ENCODE data around the gene NOS3. TPM values are rescaled to one million over a fixed set of nuclear protein-coding genes. Genes with fewer than 3 reads are reported as not detected.
A peak's percentile ranks its signal among the peaks of the same experiment; 100 is the strongest.

The NOS3 gene
- total RNA-seq, 4 donors from 2014 or later, result 1.4 to 10.8 (median 4.2) TPM

- no peak overlapping the region for H3K4me3 ChIP-seq
- in situ Hi-C loops (cut with MboI; ENCODE audit: low sequenced_read_pairs in 4 of 4) (no loop called here), intact Hi-C loops (cut with DNase I; ENCODE audit: low total_unique reads) (loop anchor here (2.0 kb wide), 1 partner anchor 149 kb away; no protein-coding TSS in a partner anchor)
- H3K27ac ChIP-seq, result no peak overlapping the region
- no peaks in the 10 kb centered on the region for H3K4me1 ChIP-seq
- H3K27me3 ChIP-seq, result no peaks in the 10 kb centered on the region
- ATAC-seq, result no peak
- no peaks in the 10 kb centered on the region for H3K9me3 ChIP-seq
- DNase-seq, result no peak
- TF ChIP-seq CTCF (IDR thresholded peaks at IDR 0.05 in 4 of 5, conservative IDR thresholded peaks at IDR 0.05 in 1 of 5) (no peak), POLR2A (IDR thresholded peaks at IDR 0.05) (no peak)
- H3K36me3 ChIP-seq, result no peaks in the 10 kb centered on the region
Measured at GRCh38 chr7:150961510-150962289, 29.1 kb upstream of the NOS3 start.

- Histone ChIP-seq H3K9me3 (no peaks in the 10 kb centered on the region), H3K27ac (no peak overlapping the region), H3K4me3 (no peak overlapping the region), H3K27me3 (no peaks in the 10 kb centered on the region), H3K4me1 (peaks cover 0 to under 1% of the 10 kb centered on the region in 2 donors), H3K36me3 (no peaks in the 10 kb centered on the region)
- in situ Hi-C loops (cut with MboI; ENCODE audit: low sequenced_read_pairs in 4 of 4) (no loop called here), intact Hi-C loops (cut with DNase I; ENCODE audit: low total_unique reads) (loop anchor here (2.0 kb wide), 1 partner anchor 149 kb away; no protein-coding TSS in a partner anchor)
- TF ChIP-seq CTCF (IDR thresholded peaks at IDR 0.05 in 4 of 5, conservative IDR thresholded peaks at IDR 0.05 in 1 of 5) (no peak), POLR2A (IDR thresholded peaks at IDR 0.05) (no peak)
- ATAC-seq (no peak), DNase-seq (no peak)
Measured at GRCh38 chr7:150962290-150962552, 28.6 kb upstream of the NOS3 start.

- Histone ChIP-seq H3K27me3 (no peaks in the 10 kb centered on the region), H3K36me3 (no peaks in the 10 kb centered on the region), H3K4me3 (no peak overlapping the region), H3K9me3 (no peaks in the 10 kb centered on the region), H3K27ac (no peak overlapping the region), H3K4me1 (peaks cover 1 to 6% of the 10 kb centered on the region in 2 donors)
- TF ChIP-seq CTCF (IDR thresholded peaks at IDR 0.05 in 4 of 5, conservative IDR thresholded peaks at IDR 0.05 in 1 of 5) (peak; percentile 10 to 76 (median 61)), POLR2A (IDR thresholded peaks at IDR 0.05) (no peak)
- intact Hi-C loops (cut with DNase I; ENCODE audit: low total_unique reads) (loop anchor here (1.0 to 2.0 kb wide), 2 partner anchors 26 to 148 kb away; no protein-coding TSS in a partner anchor), in situ Hi-C loops (cut with MboI; ENCODE audit: low sequenced_read_pairs in 4 of 4) (no loop called here)
- no peak for DNase-seq
- no peak for ATAC-seq
Measured at GRCh38 chr7:150962553-150963399, 28.0 kb upstream of the NOS3 start.

- H3K27me3 ChIP-seq, result no peaks in the 10 kb centered on the region
- ATAC-seq, result no peak
- no peak for TF ChIP-seq CTCF (IDR thresholded peaks at IDR 0.05 in 4 of 5, conservative IDR thresholded peaks at IDR 0.05 in 1 of 5)
- TF ChIP-seq POLR2A (IDR thresholded peaks at IDR 0.05), result no peak
- H3K9me3 ChIP-seq, result no peaks in the 10 kb centered on the region
- no peaks in the 10 kb centered on the region for H3K36me3 ChIP-seq
- H3K4me3 ChIP-seq, result no peak overlapping the region
- intact Hi-C loops (cut with DNase I; ENCODE audit: low total_unique reads) (loop anchor here (1.0 to 2.0 kb wide), 2 partner anchors 24 to 147 kb away; no protein-coding TSS in a partner anchor), in situ Hi-C loops (cut with MboI; ENCODE audit: low sequenced_read_pairs in 4 of 4) (no loop called here)
- H3K27ac ChIP-seq, result no peak overlapping the region
- H3K4me1 ChIP-seq, result peaks cover 13 to 17% of the 10 kb centered on the region in 2 donors
- no peak for DNase-seq
Measured at GRCh38 chr7:150963707-150964559, 26.9 kb upstream of the NOS3 start.
